ENCODE measurements around the gene SYPL2.
"Not testable (repeated sequence)": the region's sequence is repeated elsewhere in the genome, so short reads cannot be mapped to it uniquely, and the experiment has no call there.

The SYPL2 gene

DNA sequence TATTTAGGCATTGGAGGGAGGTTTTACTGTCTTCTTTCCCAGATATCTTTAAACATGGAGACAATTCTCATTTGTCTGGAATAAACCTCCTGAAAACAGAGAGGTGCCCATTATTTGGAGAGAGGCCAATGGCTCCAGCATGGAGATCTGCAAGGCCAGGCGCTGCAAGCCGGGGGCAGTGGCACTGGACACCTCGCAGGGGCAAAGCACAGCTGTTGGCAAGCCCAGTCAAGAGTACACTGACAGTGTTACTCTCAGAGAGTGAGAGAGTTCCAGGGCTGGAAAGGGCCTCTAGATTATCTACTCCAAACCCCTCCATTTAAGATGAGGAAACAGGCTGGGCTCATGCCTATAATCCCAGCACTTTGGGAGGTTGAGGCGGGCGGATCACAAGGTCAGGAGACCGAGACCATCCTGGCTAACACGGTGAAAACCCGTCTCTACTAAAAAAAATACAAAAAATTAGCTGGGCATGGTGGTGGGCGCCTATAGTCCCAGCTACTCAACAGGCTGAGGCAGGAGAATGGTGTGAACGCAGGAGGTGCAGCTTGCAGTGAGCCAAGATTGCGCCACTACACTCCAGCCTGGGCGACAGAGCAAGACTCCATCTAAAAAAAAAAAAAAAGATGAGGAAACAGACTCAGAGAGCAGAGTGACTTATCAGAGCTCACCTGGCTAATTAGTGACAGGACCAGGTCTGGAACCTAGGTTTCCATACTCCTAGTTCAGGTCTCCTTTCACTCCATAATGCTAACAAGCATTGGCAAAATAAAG lies 7.1 kb downstream of the SYPL2 start:
- DNase-seq = not testable (repeated sequence)

DNA sequence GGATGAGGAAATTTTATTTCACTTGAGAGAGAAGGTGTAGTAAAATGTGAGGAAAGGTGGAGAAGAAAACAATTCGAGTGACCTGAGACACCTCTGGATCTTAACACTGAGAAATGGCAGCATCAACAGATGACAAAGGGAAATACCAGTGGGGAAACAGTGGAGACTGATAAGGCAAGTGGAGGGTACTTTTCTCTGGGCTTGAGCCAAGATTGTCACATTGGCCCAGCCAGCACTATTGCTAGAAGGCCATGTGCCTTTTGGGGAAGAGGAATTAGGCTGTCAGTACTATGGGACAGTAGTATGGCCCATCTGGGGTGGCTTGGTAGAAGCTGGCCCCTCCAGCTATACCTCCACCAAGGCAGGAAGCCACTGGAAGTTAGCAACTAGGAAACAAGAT lies 8.4 kb downstream of the SYPL2 start:
- no peak for DNase-seq

DNA sequence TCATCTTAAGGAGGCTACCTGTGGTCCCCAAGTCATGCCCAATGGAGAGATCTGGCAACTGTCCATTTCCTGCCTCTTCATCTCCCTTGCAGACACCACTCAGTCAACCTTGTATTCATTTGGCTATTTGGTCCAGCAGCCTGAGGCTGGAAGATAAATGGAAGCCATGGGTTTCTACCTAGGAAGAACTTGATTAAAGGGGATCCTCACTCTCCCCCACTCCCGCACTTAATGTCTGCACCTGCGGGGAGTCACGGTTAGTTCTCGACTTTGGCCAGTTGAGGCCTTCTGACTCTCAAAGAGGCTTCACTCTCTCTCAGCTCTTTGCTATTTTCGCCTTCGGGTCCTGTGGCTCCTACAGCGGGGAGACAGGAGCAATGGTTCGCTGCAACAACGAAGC lies 8.9 kb downstream of the SYPL2 start:
- no peak for DNase-seq

DNA sequence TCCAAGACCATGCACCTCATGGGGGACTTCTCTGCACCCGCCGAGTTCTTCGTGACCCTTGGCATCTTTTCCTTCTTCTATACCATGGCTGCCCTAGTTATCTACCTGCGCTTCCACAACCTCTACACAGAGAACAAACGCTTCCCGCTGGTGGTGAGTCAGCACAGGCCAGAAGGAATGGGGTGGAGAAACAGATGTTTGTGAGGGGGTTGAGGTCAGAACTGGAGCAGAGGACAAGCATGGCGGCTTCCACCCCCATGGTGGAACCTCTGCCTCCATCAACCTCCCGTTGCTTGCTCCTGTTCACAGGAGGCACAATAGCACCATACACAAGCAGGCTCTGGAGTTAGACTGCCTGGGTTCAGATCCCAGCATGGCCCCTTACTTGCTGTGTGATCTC lies 10.5 kb downstream of the SYPL2 start:
- no peak for DNase-seq

DNA sequence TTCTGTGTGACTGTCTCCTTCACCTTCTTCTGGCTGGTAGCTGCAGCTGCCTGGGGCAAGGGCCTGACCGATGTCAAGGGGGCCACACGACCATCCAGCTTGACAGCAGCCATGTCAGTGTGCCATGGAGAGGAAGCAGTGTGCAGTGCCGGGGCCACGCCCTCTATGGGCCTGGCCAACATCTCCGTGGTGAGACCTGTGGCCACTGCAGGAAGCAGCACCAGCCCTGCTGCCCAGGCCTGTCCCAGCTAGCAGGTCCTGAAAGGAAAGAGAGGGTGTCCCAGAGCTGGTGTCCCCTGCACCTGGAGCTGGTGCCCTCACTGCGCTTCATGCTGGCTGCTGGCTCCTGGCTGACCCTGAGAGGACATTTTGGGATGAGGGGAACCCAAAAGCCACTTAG lies 11.5 kb downstream of the SYPL2 start:
- DNase-seq = no peak

DNA sequence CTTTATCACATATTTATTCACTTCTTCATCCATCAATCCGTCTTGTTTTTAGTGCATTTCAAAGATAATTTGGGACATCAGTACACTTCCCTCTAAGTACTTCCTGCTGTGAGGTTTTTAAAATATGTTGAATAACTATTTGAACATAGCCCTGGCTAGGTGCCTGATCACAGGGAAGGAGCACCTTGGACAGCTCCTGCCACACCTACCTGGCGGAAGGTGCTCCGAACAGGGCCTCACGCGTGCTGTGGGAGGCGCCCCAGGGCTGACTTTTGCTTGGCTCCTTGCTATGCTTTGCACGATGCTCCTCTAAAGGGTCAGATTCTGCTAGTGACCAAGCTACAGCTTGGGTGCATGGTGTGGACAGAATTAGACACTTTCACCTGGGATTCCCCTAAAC lies 12.5 kb downstream of the SYPL2 start:
- DNase-seq = peak; percentile 24

DNA sequence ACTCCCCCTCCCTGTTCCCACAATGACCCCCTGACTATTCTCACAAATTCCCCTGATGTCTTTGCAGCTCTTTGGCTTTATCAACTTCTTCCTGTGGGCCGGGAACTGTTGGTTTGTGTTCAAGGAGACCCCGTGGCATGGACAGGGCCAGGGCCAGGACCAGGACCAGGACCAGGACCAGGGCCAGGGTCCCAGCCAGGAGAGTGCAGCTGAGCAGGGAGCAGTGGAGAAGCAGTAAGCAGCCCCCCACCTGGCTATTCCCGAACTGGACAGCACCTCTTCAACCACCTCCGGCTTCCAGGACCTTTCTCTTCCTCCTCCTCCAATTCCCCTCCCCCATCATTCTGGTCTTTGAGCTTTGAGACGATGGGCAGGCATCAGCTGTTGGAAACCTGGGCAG lies 13.0 kb downstream of the SYPL2 start:
- DNase-seq = no peak

DNA sequence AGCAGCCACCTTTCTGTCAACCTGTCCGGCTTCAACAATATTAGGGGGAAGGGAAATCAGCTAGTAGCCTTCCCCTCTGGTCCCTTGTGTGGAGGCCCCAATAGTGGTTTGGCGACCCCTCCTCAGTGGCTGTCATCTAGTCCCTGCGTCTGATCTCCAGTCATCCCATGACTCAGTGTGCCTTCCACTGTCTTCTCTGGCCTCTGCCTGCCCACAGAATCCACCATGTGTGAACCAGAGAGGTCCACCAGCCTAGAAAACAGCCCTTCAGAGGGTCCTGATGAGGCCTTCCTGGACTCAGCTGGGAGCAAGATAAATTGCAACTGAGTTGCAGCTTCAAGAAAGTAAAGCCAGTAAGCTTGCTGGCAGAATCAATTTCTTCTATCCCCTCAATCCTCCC lies 13.6 kb downstream of the SYPL2 start:
- DNase-seq = no peak

DNA sequence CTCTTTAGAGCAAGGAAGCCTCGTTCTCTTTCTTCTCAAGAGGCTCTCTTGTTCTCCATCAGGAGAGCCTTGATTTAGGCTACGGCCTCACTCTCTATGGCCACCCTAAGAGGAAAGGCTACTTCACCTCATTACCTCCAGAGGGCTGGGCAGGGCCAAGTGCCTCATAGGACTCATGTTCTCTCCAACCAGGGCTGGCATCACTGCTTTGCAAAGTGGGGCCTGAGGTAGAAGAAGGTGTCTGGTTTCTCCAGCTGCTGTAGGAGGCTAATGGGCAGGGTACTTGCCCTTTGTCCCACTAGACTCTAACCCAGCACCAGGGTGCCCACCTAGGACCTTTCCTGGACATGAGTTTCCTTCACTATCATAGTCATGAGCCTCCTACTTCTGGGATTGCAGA lies 15.3 kb downstream of the SYPL2 start:
- no peak for DNase-seq

DNA sequence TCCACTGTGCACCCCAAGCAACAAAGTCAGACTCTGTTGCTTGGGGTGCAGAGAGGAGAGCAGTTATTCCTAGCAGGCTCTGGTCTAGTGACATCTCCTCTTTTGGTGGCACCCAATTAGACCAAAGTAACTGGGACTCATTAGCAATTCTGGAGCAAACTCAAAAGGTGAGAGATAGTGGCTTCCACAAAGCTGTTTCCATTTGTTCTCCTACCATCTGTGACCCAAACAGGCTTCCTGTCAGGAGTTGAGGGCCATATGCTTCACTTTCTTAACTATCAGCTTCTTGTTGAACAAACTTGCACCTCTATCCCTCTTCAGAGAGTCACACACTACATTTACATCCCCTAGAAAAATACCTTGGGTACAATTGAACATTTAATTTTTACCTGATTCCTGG lies 15.9 kb downstream of the SYPL2 start:
- no peak for DNase-seq

DNA sequence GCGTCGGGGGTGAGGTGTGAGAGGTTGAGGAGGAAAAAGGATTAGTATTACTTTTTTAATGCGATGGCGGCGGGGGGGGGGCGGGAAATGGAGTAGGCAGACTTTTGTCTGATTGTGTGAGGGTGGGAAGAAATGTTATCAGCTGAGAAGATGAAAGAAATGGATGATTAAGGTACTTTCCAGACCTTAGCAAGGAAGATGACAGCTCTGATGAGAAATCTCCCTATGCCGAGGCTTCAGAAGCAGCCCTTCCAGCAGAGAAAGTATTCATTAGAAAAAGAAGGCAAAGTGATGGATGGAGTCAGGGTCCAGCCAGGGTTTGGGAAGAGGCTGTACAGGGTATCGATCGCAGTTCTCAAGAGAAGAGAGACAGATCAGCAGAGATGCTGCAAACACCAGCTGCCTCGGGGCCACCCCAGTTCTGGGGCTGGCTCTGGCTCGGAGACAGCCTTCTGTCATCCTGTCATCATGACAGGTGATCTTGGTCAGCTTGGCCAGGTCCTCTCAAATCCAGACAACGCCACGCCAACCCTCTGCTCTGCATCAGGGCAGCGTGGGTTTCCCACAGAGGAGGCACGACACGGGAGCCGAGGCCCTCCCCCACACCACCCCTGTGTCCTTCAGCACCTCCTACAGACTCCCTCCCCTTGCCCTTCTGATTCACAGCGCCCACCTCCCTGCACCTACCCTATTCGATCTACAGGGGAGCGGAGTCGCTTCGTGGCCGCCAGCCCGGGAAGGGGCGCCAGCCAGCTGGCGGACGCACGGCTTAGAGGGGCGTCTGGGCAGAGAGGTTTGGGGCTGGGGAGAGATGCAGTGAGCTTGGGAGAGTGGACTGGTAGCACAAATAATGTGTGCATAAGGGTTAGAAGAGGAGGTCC lies 16.7 kb downstream of the SYPL2 start:
- peak; percentile 34 for DNase-seq

DNA sequence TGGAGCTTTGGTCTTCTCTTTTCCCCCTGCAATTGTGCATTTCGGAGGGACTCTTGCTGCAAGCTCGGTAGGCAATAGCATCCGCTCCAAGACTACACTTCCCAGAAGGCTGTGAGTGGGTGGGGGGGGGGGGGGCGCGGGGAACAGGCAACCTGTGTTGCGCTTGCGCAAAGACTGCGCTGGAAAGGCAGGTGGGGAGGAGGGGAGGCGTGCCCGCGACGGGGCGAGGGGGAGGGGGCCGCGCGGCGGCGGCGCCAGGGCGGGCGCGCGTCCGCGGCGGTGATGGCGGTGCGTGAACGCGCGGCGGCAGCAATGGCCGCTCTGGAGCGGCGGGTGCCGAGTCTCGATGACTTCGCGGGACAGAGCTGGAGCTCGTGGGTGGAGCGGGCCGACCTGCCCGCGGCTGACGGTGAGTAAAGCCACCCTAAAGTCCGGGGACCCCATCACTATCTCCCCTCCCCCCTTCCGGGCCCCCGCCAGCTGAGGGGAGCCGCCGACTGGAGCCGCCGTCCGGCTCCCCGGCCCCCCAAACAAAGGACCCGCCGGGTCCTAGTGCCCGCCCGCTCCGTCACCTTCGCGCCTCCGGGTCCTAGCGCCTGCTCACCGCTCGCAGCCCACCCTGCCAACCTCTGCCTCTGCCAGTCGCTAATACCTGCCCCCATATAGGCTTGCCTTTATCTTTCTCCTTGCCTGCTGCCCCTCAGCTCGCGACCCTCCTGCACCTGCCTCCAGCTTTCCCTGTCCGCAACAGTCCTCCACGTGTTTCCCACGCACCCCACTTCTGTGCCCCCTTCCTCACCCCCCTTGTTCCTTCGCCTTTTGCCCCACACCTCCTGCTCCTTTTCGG lies 17.5 kb downstream of the SYPL2 start, which contains the start of gene ATXN7L2:
TSS of gene ATXN7L2 (plus strand) at position 234 of the 847 bp plus-strand sequence. CDS start at position 283, 49 bp downstream.
- peak; percentile 96 for DNase-seq

DNA sequence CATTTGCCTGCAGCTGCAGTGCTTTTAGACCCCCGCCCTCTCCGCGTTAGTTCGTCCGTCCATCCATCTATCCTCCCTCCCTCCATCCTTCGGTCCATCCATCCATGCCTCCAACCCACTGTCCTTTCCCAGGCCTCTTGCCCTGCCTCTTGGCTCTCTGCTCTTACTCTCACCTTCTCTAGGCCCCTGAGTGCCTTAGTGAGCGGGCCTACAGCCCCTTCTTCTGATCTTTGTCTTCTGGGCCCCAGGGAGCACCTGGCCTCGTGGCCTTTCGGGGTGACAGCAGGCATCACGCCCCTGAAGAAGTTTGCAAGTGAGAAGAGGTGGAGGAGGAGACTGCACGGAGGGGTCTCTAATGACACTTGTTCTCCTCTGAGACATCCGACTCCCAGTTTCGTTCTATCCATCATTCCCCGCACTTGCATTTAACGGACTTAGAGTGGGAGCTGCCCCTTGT lies 18.2 kb downstream of the SYPL2 start:
- no peak for DNase-seq

DNA sequence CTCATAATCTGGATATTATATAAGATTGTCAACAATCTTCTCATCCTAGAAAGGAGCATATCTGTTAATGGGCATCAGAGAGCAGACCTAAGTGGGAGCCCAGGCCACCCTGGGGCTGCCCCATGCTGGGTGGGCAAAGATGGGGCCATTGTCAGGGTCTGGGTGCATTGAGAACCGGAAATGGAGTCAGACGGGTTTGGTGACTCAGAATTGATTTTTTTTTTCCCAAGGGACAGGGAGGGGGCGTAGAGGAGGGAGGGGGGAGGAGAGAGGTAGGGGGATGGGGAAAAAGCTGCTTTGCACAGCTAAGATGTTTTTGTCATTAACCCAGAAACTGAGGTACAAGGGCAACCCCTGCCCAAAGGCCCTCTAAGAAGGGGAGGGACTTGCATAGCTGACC lies 18.7 kb downstream of the SYPL2 start:
- peak; percentile 15 for DNase-seq

DNA sequence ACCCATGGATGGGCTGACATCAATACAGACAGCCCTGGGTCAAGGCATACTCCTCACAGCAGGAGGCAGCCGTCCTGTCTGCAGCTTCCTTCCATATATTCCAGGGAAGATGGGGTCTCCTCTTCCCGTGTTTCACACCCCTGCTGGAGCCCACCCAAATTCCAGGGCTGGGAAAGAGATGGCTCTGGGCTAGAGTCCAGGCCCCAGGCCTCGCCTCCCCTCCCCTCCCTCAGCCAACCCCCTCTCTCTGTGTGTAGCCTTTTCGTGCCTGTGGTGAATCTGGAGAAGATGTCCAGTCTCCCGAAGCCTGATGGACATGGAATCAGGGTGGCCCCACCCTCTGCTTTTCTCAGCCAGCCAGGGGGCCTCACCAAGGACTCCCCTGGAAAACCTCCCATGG lies 20.9 kb downstream of the SYPL2 start:
- DNase-seq = no peak

DNA sequence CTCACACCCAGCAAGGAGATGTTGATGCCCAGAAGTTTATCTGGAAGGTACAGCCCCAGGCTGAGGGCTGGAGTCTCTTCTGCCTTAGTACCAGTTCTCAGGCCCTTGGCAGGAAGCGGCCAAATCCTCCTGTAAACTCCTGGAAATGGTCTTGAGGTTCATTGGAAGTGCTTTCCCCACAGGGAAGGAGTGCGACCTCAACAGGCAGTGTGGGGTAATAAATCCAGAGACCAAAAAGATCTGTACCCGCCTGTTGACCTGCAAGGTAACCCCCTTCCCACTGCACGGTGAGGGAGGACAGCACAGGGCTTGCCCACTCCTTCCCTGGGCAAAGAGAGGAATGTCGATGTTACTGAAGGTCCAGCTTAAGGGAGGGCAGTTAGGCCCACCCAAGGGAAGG lies 21.9 kb downstream of the SYPL2 start:
- no peak for DNase-seq

DNA sequence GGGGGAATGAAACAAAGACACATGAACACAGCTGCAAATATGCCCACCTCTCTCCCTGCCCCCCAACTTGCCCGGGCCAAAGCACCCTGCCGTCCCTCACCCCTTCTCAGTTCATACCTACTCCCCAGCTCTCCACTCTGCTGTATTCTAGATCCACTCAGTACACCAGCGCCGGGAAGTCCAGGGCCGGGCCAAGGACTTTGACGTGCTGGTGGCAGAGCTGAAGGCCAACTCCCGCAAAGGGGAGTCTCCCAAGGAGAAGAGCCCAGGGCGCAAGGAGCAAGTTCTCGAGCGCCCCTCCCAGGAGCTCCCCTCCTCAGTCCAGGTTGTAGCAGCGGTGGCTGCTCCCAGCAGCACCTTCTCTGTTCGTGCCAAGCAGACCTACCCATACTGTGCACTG lies 22.4 kb downstream of the SYPL2 start:
- DNase-seq = no peak

DNA sequence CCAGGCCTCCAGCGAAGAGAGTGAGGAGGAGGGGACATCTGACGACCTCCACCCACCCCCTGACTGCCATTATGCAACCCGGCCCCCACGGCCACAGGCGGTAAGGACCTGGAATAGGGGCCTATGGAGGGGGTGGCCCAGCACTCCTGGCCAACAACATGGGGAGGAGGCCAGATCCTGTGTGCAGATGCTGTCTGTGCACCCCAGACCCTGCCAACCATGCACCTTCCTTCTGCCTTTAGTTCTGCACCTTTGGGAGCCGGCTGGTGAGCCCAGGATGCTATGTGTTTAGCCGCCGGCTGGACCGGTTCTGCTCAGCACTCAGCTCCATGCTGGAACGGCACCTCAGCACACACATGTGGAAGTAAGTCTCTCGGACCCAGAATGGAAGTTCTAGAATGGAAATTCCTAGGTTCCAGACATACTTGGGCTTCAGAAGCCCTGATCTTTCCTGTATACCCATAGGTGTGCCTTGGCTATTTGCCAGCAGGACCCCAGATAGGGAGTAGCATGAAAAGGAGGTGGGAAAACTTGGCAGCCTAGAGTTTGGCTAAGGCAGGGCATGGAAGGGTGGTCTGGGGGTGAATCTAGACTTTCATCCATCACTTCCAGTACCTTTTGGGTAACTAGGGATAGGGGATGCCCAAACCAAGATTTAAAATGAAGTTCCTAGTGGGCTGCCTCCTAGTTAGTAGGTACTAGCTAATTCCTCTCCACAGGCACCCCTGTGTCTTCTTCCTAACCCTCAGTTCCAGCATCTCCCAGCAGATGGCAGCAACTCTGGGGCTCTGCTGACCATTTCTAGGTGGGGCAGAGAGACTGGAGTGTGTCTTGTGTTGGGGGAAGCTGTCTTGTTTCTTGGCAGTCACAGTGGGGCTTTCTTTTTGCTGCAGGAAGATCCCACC lies 23.9 kb downstream of the SYPL2 start:
- peak; percentile 70 for DNase-seq

DNA sequence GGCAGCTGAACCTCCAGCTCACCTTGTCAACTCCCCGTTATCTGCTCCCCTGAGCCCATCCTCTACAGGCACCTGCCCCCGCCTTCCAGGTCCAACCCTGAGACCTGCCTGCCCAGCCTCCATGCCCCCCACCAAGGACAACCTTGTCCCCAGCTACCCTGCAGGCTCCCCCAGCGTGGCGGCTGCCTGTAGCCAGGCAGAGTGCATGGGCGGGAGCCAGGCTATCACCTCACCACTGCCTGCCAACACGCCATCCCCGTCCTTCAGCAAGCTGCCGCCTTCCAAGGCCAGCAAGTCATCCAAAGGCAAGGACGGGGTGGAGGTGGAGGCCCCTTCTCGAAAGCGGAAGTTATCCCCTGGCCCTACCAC lies 24.6 kb downstream of the SYPL2 start:
- DNase-seq = no peak

DNA sequence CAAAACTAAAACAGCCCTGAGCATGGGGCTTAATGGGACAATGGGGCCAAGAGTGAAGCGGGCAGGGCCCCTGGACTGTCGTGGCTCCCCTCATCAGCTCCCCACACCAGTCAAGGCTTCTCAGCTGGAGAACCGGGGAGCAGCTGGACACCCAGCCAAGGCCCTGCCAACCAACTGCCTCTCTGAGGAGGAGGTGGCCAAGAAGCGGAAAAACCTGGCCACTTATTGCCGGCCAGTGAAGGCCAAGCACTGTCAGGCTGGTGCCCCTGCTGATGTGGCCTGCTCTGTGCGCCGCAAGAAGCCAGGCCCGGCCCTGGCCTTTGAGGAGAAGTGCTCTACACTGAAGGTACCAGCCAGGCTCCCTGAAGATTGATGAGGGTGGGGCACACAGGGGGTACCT lies 25.0 kb downstream of the SYPL2 start:
- DNase-seq = no peak

DNA sequence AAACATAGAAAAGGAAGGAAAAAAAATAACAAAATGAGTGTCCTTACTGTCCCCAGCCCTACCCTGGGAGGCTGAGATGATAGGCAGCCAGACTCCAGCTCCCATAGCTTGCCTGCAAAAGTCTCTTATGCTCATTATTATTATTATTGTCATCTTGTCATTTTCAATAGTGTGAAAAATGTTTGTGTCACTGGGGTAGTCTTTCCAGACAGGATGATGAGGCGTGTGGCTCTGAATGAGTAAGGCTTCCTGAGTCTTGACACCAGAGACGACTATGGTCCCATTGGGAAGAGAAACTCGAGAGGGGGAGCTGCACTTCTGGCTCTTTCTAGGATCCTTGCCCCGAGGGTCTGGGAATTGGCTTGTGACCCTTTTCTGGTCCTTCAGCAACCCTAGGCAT lies 26.4 kb downstream of the SYPL2 start:
- DNase-seq = no peak

DNA sequence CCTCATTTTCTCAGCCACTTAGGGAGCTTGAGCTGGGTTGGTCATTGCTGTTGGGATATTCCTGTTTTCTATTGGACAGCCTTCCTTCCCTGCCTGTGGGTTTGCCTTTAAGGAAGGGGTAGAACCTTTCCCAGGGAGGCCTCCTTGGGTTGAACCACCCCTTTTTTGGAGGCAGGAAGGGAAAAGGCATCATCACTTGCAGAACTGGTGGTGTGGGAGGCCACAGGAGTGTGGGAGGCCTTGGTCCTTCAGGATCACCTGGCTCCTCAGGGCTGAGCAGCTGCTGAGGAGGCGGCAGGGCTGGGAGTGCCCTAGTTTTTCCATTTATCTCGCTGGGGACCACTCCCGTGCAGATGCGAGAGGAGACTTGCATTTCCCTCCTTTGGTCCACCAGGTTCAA lies 26.9 kb downstream of the SYPL2 start:
- no peak for DNase-seq
